Effector CD4-positive, alpha-beta T cell (primary cell): Measurements from ENCODE around the gene DGLUCY.
"Not testable (repeated sequence)": the region's sequence is repeated elsewhere in the genome, so short reads cannot be mapped to it uniquely, and the experiment has no call there.

ENCODE experiments used
- DNase-seq: peaks from one replicate; pipeline ENCODE4 v3.0.0-alpha.2; 2020
- total RNA-seq: gene quantifications from one replicate; lab custom pipeline; 2026; lab: John Stamatoyannopoulos, UW

Gene DGLUCY
- total RNA-seq, result 66.4 reads per million, percentile 74 among the genes with 10 or more reads in this experiment

- DNase-seq, result peak; percentile 36
Measured at GRCh38 chr14:91113829-91114078, at the start of gene DGLUCY. Gene DGLUCY, plus strand, starts transcription at chr14:91114073. Its CDS starts 46,222 bp downstream, at chr14:91160295.

GRCh38 chr14:91065266-91065665, 48.6 kb upstream of the DGLUCY start:
- no peak for DNase-seq

GRCh38 chr14:91067186-91067585, 46.7 kb upstream of the DGLUCY start:
- DNase-seq, result peak; percentile 11

GRCh38 chr14:91068642-91069041, 45.2 kb upstream of the DGLUCY start:
- no peak for DNase-seq

- no peak for DNase-seq
Measured at GRCh38 chr14:91070572-91070971, 43.3 kb upstream of the DGLUCY start.

- DNase-seq, result no peak
Measured at GRCh38 chr14:91075553-91075952, 38.3 kb upstream of the DGLUCY start.

GRCh38 chr14:91078095-91078737, 35.7 kb upstream of the DGLUCY start:
- DNase-seq, result peak; percentile 5

GRCh38 chr14:91080071-91080470, 33.8 kb upstream of the DGLUCY start:
- no peak for DNase-seq

- no peak for DNase-seq
Measured at GRCh38 chr14:91082282-91082681, 31.6 kb upstream of the DGLUCY start.

- no peak for DNase-seq
Measured at GRCh38 chr14:91084516-91084915, 29.4 kb upstream of the DGLUCY start.

GRCh38 chr14:91087470-91087869, 26.4 kb upstream of the DGLUCY start:
- not testable (repeated sequence) for DNase-seq

- no peak for DNase-seq
Measured at GRCh38 chr14:91088585-91089235, 25.2 kb upstream of the DGLUCY start.

- no peak for DNase-seq
Measured at GRCh38 chr14:91089958-91090535, 23.8 kb upstream of the DGLUCY start.

- DNase-seq, result no peak
Measured at GRCh38 chr14:91090743-91091142, 23.1 kb upstream of the DGLUCY start.

- no peak for DNase-seq
Measured at GRCh38 chr14:91092073-91092472, 21.8 kb upstream of the DGLUCY start.

- DNase-seq, result not testable (repeated sequence)
Measured at GRCh38 chr14:91093743-91094472, 20.0 kb upstream of the DGLUCY start.

- DNase-seq, result no peak
Measured at GRCh38 chr14:91094772-91095171, 19.1 kb upstream of the DGLUCY start.

GRCh38 chr14:91095178-91095577, 18.7 kb upstream of the DGLUCY start:
- DNase-seq, result no peak

GRCh38 chr14:91097657-91098056, 16.2 kb upstream of the DGLUCY start:
- DNase-seq, result not testable (repeated sequence)

GRCh38 chr14:91098591-91098990, 15.3 kb upstream of the DGLUCY start:
- DNase-seq, result no peak

- DNase-seq, result no peak
Measured at GRCh38 chr14:91100102-91100501, 13.8 kb upstream of the DGLUCY start.

- no peak for DNase-seq
Measured at GRCh38 chr14:91103116-91103515, 10.8 kb upstream of the DGLUCY start.

GRCh38 chr14:91108941-91109611, 4.8 kb upstream of the DGLUCY start:
- no peak for DNase-seq
